Jurkat, Clone E6-1 (cell line): Measurements from ENCODE around the gene VPS37C.
A peak's percentile ranks its signal among the peaks of the same experiment; 100 is the strongest.

Source experiments
- DNase-seq: peaks from one replicate; pipeline ENCODE4 v3.0.0-alpha.2; 2011; ENCODE audit warnings: low read depth, low spot score
- H3K4me3 ChIP-seq: 2 replicates; pipeline ENCODE4 v1.5.1; 2011; ENCODE audit warnings: mild to moderate bottlenecking, low read length, control low read depth, moderate library complexity

The VPS37C gene

GRCh38 chr11:61144511-61145179 lies 16.6 kb downstream of the VPS37C start:
- H3K4me3 ChIP-seq = no peak overlapping the region
- no peak for DNase-seq

DNA sequence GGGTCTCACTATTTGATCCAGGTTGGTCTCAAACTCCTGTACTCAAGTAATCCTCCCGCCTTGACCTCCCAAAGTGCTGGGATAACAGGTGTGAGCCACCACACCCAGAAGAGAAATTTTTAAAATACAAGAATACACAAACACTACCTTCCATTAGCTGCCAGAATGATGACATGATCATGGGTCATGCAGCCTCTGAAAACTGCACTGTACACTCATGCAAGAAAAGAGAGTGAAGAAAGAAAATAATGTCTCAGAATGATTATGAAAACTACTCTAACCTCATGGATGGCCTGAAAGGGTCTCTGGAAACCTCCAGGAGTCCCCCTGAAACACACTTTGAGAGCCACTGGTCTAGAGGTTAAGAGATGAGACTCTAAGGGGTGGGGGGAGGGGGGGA lies 18.8 kb downstream of the VPS37C start:
- DNase-seq = no peak
- H3K4me3 ChIP-seq = no peak overlapping the region

- DNase-seq = no peak
- no peak overlapping the region for H3K4me3 ChIP-seq
These were observed 19.6 kb downstream of the VPS37C start for GRCh38 chr11:61141601-61142028.

- no peak for DNase-seq
- H3K4me3 ChIP-seq = no peak overlapping the region
These were observed 20.8 kb downstream of the VPS37C start for GRCh38 chr11:61140416-61140815.

- DNase-seq = no peak
- no peak overlapping the region for H3K4me3 ChIP-seq
These were observed 21.8 kb downstream of the VPS37C start for GRCh38 chr11:61139387-61139786.

DNA sequence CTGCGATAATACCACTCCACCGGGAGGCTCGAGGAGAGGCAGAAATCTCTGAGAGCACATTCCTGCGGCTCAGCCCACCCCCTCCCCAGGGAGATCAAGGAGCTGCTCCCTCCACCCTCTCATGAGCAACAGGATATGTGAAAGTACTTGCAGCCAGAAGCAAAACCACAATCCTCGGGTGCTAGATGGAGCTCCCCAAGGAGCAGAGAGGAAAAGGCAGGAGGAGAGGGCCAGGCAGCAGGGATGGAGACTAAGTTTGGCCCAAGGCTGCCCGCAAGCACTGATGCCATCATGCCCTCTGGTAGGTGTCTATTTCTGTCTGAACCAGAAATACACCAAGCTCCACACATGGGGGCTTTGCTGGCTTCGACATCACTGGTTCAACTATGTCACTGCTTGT lies 22.3 kb downstream of the VPS37C start:
- no peak overlapping the region for H3K4me3 ChIP-seq
- DNase-seq = no peak

DNA sequence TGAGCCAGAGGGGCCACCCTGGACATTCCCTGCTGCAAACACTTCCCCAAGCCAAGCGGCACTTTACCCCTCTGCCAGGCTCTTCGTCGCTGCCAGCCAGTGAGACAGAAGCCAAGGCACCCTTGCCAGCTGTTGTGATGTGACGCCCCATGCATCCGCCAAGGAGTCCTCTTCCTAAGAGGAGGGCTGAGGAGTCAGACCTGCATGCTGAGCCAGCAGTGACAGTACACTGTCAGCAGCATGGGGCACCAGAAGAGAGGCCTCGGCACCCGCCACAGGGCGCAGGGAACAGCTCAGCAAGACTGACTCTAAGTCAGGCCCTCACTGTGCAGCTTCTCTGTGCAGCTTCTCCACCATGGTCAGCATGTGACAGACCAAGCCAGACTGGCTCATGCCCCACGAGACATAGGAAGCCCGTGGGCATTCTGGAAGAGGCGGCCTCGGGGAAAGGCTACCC lies 26.4 kb downstream of the VPS37C start:
- DNase-seq = no peak
- H3K4me3 ChIP-seq = no peak overlapping the region

DNA sequence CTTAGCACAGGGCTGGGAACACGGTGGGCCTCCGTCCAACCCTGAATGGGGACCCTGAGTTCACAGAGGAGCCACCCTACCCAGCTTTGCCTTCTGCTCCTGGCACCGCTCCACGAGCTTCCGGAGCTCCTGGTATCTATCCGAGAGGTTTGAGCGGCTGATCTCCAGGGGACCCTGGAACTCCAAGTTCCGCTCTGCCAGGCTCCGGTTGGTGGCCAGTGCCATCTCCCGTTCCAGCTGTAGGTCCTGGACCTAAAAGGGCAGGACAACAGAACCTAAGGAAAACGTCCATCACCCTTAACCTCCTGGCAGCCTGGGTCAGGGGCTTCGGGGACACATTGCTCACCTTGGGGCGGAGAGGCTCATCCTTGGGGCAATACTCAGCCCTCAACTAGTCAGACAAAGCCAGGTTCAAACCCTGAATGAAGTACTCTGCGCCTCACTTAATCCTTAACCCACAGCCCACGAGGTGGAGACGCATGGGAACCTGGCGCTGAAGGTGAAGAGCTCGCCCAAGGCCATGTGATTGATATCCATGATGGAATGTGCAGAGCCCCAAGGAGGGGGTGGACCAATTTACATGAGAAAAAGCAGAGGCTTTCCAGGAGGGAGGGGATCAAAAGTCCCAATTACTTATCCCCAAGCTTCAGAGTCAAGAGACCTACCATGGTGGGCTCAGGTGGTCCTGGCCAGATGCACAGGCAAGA lies 27.1 kb downstream of the VPS37C start:
- no peak for DNase-seq

GRCh38 chr11:61133145-61133544 lies 28.1 kb downstream of the VPS37C start:
- DNase-seq = no peak
- H3K4me3 ChIP-seq = no peak overlapping the region

More for the DNA sequence above, 27.1 kb downstream of the VPS37C start:
- H3K4me3 ChIP-seq = no peak overlapping the region

- no peak overlapping the region for H3K4me3 ChIP-seq
- no peak for DNase-seq
These were observed 28.6 kb downstream of the VPS37C start for GRCh38 chr11:61132646-61133045.

- no peak overlapping the region for H3K4me3 ChIP-seq
- DNase-seq = no peak
These were observed 29.1 kb downstream of the VPS37C start for GRCh38 chr11:61131998-61132555.

- no peak overlapping the region for H3K4me3 ChIP-seq
- no peak for DNase-seq
These were observed 29.6 kb downstream of the VPS37C start for GRCh38 chr11:61131586-61131985.

DNA sequence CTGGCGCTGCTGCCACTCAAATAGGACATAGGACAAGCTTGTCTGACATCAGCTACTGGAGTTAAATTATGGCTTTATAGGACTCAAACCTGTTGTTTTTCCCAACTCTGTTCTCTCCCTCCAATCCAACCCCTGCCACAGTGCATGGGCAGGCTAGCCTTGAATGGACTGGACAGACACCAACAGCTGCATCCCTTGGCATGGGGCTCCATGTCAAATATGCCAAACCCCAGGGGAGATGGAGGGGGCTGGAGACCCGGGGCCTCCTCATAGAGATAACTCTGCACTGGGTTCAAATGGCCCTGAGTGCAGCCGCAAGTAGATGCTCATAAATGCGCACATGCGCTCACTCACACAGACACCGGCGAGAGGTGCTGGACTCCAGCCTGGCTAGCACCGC lies 30.0 kb downstream of the VPS37C start:
- no peak for DNase-seq
- H3K4me3 ChIP-seq = no peak overlapping the region

GRCh38 chr11:61129639-61130523 lies 31.3 kb downstream of the VPS37C start:
- peak overlapping the region; percentile 27 for H3K4me3 ChIP-seq
- peak; percentile 83 for DNase-seq

DNA sequence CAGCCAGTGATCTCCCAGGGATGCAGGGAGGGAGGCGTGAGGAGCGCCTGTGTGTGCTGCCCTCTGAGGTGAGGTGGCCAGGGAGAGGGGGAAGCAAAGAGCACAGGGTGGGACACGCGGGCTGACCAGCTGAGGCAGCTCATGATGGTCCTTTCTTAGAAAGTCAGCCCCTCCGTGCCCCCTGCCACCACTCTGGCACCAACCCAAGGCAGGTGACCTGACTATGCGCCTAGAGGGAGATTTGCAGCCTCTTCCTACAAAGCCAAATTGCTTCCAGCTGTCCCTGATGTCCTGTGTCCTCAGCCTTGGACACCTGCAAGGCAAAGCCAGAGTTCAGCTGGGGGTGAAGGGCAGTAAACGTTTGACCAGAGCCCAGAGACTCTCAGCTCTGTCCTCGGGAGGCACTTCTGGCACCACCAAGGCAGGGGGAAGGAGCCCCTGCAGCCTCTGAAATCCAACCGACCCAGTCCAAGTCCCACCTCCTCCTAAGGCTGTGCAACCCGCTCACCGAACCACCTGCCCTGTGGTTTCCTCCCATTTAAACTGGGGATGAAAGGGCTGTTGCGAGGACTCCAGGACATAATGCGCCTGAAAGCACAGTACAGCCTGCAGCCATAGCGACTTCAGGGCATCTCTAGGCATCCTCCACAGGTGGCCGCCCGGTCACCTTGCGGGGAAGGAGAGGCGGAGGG lies 32.1 kb downstream of the VPS37C start:
- DNase-seq = peak; percentile 61
- H3K4me3 ChIP-seq = no peak overlapping the region

DNA sequence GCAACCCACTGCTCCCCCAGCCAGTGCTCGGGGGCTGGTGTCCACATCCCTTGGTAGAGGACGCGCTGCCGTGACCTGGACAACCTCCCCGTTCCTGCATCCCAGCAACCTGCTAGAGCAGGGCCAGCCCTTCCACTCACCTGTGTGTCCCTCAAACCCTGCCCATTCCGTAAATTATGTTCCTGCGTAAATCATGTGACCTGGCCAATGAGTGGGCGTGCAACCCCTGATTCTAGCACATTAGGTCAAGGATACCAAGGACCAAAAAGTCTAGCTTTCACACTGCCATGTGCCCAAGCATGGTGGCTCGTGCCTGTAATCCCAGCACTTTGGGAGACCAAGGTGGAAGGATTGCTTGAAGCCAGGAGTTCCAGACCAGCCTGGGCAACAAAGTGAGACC lies 33.2 kb downstream of the VPS37C start:
- H3K4me3 ChIP-seq = no peak overlapping the region
- DNase-seq = no peak

GRCh38 chr11:61126256-61126655 lies 35.0 kb downstream of the VPS37C start:
- no peak for DNase-seq
- H3K4me3 ChIP-seq = no peak overlapping the region

GRCh38 chr11:61125310-61125684 lies 35.9 kb downstream of the VPS37C start:
- no peak overlapping the region for H3K4me3 ChIP-seq
- no peak for DNase-seq
